Measurements from ENCODE around the gene PCDH12. TPM values are rescaled to one million over a fixed set of nuclear protein-coding genes. Genes with fewer than 3 reads are reported as not detected.

The PCDH12 gene
- total and polyA plus RNA-seq, 2 of the 8 experiments (the other 6 are each of a cell fraction or from before 2014, with no cell fraction given), result 0.06 to 0.17 TPM

GRCh38 chr5:141965071-141965470, 7.1 kb upstream of the PCDH12 start:
- Histone ChIP-seq H2AFZ (ENCODE audit: low read length) (no peak overlapping the region), H4K5ac (ENCODE audit: insufficient read length, low read depth, low read length) (no peak overlapping the region), H2BK15ac (ENCODE audit: low read length) (no peak overlapping the region), H2BK120ac (replicated peaks; ENCODE audit: low read depth, low read length) (no peak overlapping the region), H3K14ac (ENCODE audit: insufficient read length) (no peak overlapping the region), H3K23ac (ENCODE audit: insufficient read length) (no peak overlapping the region), H3K56ac (replicated peaks; ENCODE audit: insufficient read length, low read depth, low read length) (no peak overlapping the region), H3K79me1 (ENCODE audit: low read depth, low read length) (no peaks in the 10 kb centered on the region), H3K4me3 (ENCODE audit: extremely low read depth in 1 of 4, insufficient read depth in 2 of 4, low read depth in 3 of 4, low read length in 4 of 4) (no peak overlapping the region), H4K91ac (replicated peaks; ENCODE audit: insufficient read length, low read length) (no peak overlapping the region), H3K36me3 (ENCODE audit: control insufficient read depth in 2 of 4, insufficient read depth in 4 of 4, low read length in 3 of 4) (no peaks in the 10 kb centered on the region), H3K23me2 (ENCODE audit: low read depth, low read length) (peaks cover 6% of the 10 kb centered on the region), H3K9ac (replicated peaks in 1 of 4; ENCODE audit: extremely low read depth in 1 of 4, low read depth in 3 of 4, low read length in 3 of 4) (no peak overlapping the region), H3K27me3 (replicated peaks in 1 of 4; ENCODE audit: control insufficient read depth in 3 of 4, extremely low read depth in 1 of 4, insufficient read depth in 3 of 4, low read length in 3 of 4) (no peaks in the 10 kb centered on the region), H2AK5ac (ENCODE audit: low read depth, low read length) (no peak overlapping the region), H3K4me1 (replicated peaks in 1 of 4; ENCODE audit: control insufficient read depth in 3 of 4, insufficient read depth in 4 of 4, low read length in 3 of 4) (peaks cover 4 to 10% (median 5%) of the 10 kb centered on the region in 4 experiments; a peak in 6 of 7 replicates), H4K20me1 (replicated peaks in 1 of 2; ENCODE audit: control insufficient read depth in 1 of 2, insufficient read depth in 2 of 2, low read length in 2 of 2) (no peaks in the 10 kb centered on the region), H3K27ac (ENCODE audit: low read depth, low read length) (no peak overlapping the region), H2BK5ac (ENCODE audit: low read depth, low read length) (no peak overlapping the region), H3K9me3 (ENCODE audit: insufficient read depth in 2 of 2, low read depth in 1 of 2, low read length in 1 of 2) (no peaks in the 10 kb centered on the region), H3K18ac (ENCODE audit: extremely low read depth, low read length) (no peak overlapping the region), H2BK12ac (ENCODE audit: low read depth, low read length) (no peak overlapping the region), H4K8ac (ENCODE audit: extremely low read depth, insufficient read depth, low read length) (no peak overlapping the region), H3K4ac (replicated peaks; ENCODE audit: insufficient read length, low read depth, low read length) (no peak overlapping the region), H3K4me2 (ENCODE audit: insufficient read depth in 1 of 2, low read depth in 2 of 2, low read length in 2 of 2) (no peak overlapping the region), H3K79me2 (ENCODE audit: control insufficient read depth in 1 of 2, insufficient read depth in 2 of 2, low read length in 2 of 2) (no peaks in the 10 kb centered on the region), H2BK20ac (ENCODE audit: low read length) (no peak overlapping the region)
- 70% methylated on average over 7 of the region's 7 CpGs; no CpG with 5 or more reads in 1 of the 2 experiments for WGBS, 2 experiments (ENCODE audit: extremely low coverage in 1 of 2, insufficient coverage in 1 of 2, insufficient read length in 1 of 2, insufficient replicate concordance in 2 of 2, low coverage in 1 of 2, low lambda C conversion rate in 2 of 2, missing lambda C conversion rate in 1 of 2)
- DNase-seq (ENCODE audit: low read depth in 1 of 2, low spot score in 2 of 2) (peak in 1 of 2 experiments; percentile 40), FAIRE-seq (no peak)
- ChIA-PET POLR2A (ENCODE audit: partially characterized antibody) (interaction anchor here (0.7 kb wide), 1 partner anchor 42 kb away, joined by 3 read pairs; the partner anchor contains the start of gene DELE1), CTCF (ENCODE audit: partially characterized antibody) (interaction anchor here (0.7 to 1.9 kb wide), 6 partner anchors 10 to 282 kb away, joined by 3 to 7 read pairs (median 4); no protein-coding TSS in a partner anchor)
- TF ChIP-seq TBP (IDR thresholded peaks at IDR 0.05; ENCODE audit: low read depth, low read length) (no peak), CBX5 (IDR thresholded peaks at IDR 0.05; ENCODE audit: low read depth, low read length) (no peak), TCF12 (IDR thresholded peaks at IDR 0.05; ENCODE audit: low read depth, low read length) (no peak), CREB1 (IDR thresholded peaks at IDR 0.05) (no peak)
